ENCODE measurements around the gene EPSTI1.

EPSTI1 gene

GRCh38 chr13:42836930-42837690, 154.9 kb downstream of the EPSTI1 start:
- DNase-seq, result peak; percentile 27
